Measurements from ENCODE around the gene GALNT15.

GALNT15 gene

GRCh38 chr3:16168211-16168610 is 6.3 kb upstream of the GALNT15 start:
- DNase-seq = no peak

- DNase-seq = no peak
Measured at GRCh38 chr3:16171009-16171408, 3.5 kb upstream of the GALNT15 start.

GRCh38 chr3:16171825-16172224 is 2.7 kb upstream of the GALNT15 start:
- DNase-seq = no peak

- DNase-seq = no peak
Measured at GRCh38 chr3:16173283-16174025, 1.0 kb upstream of the GALNT15 start.

- no peak for DNase-seq
Measured at GRCh38 chr3:16174026-16174355, 489 bp upstream of the GALNT15 start.

GRCh38 chr3:16174976-16175901 is 759 bp downstream of the GALNT15 start:
- DNase-seq = no peak

- DNase-seq = no peak
Measured at GRCh38 chr3:16176391-16177030, 2.0 kb downstream of the GALNT15 start.

GRCh38 chr3:16177382-16177781 is 2.9 kb downstream of the GALNT15 start:
- no peak for DNase-seq

- DNase-seq = no peak
Measured at GRCh38 chr3:16177962-16178627, 3.6 kb downstream of the GALNT15 start.

- DNase-seq = no peak
Measured at GRCh38 chr3:16178628-16178988, 4.1 kb downstream of the GALNT15 start.

GRCh38 chr3:16179261-16179660 is 4.8 kb downstream of the GALNT15 start:
- no peak for DNase-seq

- no peak for DNase-seq
Measured at GRCh38 chr3:16179771-16180736, 5.6 kb downstream of the GALNT15 start.

GRCh38 chr3:16180737-16181134 is 6.3 kb downstream of the GALNT15 start:
- DNase-seq = no peak

- DNase-seq = peak in 1 of 3 experiments; percentile 6
Measured at GRCh38 chr3:16181361-16181760, 6.9 kb downstream of the GALNT15 start.

GRCh38 chr3:16182183-16182582 is 7.7 kb downstream of the GALNT15 start:
- DNase-seq = no peak

- no peak for DNase-seq
Measured at GRCh38 chr3:16182612-16183011, 8.1 kb downstream of the GALNT15 start.

GRCh38 chr3:16183082-16183481 is 8.6 kb downstream of the GALNT15 start:
- no peak for DNase-seq

- DNase-seq = no peak
Measured at GRCh38 chr3:16183601-16184270, 9.3 kb downstream of the GALNT15 start.

- no peak for DNase-seq
Measured at GRCh38 chr3:16186086-16186485, 11.6 kb downstream of the GALNT15 start.

- DNase-seq = no peak
Measured at GRCh38 chr3:16186565-16186964, 12.1 kb downstream of the GALNT15 start.

GRCh38 chr3:16187213-16187790 is 12.8 kb downstream of the GALNT15 start:
- DNase-seq = no peak
